Ectodermal cell (in vitro differentiated cells): Measurements from ENCODE around the gene ERCC1.
"Not testable (repeated sequence)": the region's sequence is repeated elsewhere in the genome, so short reads cannot be mapped to it uniquely, and the experiment has no call there.

ENCODE experiments used
- H3K27ac ChIP-seq: 2 replicates; pipeline ENCODE4 v1.7.0; 2013; ENCODE audit warnings: mild to moderate bottlenecking, low read depth, low read length; ENCODE audit not compliant: insufficient read depth, poor library complexity, severe bottlenecking
- H3K27me3 ChIP-seq: 2 replicates; pipeline ENCODE4 v1.7.0; 2013; ENCODE audit warnings: mild to moderate bottlenecking, low read length; ENCODE audit not compliant: insufficient read depth, control insufficient read depth, poor library complexity, severe bottlenecking
- H3K36me3 ChIP-seq: one replicate; pipeline ENCODE4 v1.7.0; 2013; ENCODE audit warnings: low read length; ENCODE audit not compliant: control insufficient read depth, insufficient read depth
- H3K4me1 ChIP-seq: one replicate; pipeline ENCODE4 v1.7.0; 2013; ENCODE audit warnings: low read length; ENCODE audit not compliant: control insufficient read depth, insufficient read depth
- H3K4me3 ChIP-seq: 2 replicates; pipeline ENCODE4 v1.7.0; 2013; ENCODE audit warnings: low read depth, low read length, control low read depth; ENCODE audit not compliant: insufficient read depth
- H3K9me3 ChIP-seq: 2 replicates; pipeline ENCODE4 v1.7.0; 2013; ENCODE audit warnings: mild to moderate bottlenecking, low read length, moderate library complexity; ENCODE audit not compliant: control insufficient read depth
- WGBS, 2 experiments: methylation state at CpG; one replicate each; pipeline ENCODE4 v1.1.7; 2013; ENCODE audit warnings: missing lambda C conversion rate in 2 of 2; 5-methylcytosine and 5-hydroxymethylcytosine counted together

ERCC1 gene

GRCh38 chr19:45443462-45444317 is 20.0 kb upstream of the ERCC1 start:
- H3K36me3 ChIP-seq: no peaks in the 10 kb centered on the region
- H3K27ac ChIP-seq: peak overlapping the region; percentile 85
- 0% methylated on average over 46 to 48 of the region's 49 CpGs for WGBS, 2 experiments
- H3K27me3 ChIP-seq: no peaks in the 10 kb centered on the region
- no peaks in the 10 kb centered on the region for H3K9me3 ChIP-seq
- H3K4me3 ChIP-seq: peak overlapping the region; percentile 49
- H3K4me1 ChIP-seq: peaks cover 16% of the 10 kb centered on the region

- Histone ChIP-seq H3K27ac (no peak overlapping the region), H3K4me3 (peak overlapping the region; percentile 49), H3K9me3 (no peaks in the 10 kb centered on the region), H3K4me1 (peaks cover 16% of the 10 kb centered on the region), H3K36me3 (no peaks in the 10 kb centered on the region), H3K27me3 (no peaks in the 10 kb centered on the region)
- 27 to 29% methylated on average over 15 of the region's 15 CpGs for WGBS, 2 experiments
Measured at GRCh38 chr19:45442778-45443461, 19.2 kb upstream of the ERCC1 start.

- 93 to 94% methylated on average over 2 of the region's 2 CpGs for WGBS, 2 experiments
- no peaks in the 10 kb centered on the region for H3K36me3 ChIP-seq
- H3K27me3 ChIP-seq: no peaks in the 10 kb centered on the region
- no peaks in the 10 kb centered on the region for H3K9me3 ChIP-seq
- H3K4me3 ChIP-seq: no peak overlapping the region
- H3K4me1 ChIP-seq: peaks cover 16% of the 10 kb centered on the region
- no peak overlapping the region for H3K27ac ChIP-seq
Measured at GRCh38 chr19:45442408-45442777, 18.7 kb upstream of the ERCC1 start.

GRCh38 chr19:45440873-45441654 is 17.3 kb upstream of the ERCC1 start:
- Histone ChIP-seq H3K4me3 (no peak overlapping the region), H3K4me1 (peaks cover 16% of the 10 kb centered on the region), H3K27me3 (no peaks in the 10 kb centered on the region), H3K36me3 (no peaks in the 10 kb centered on the region), H3K9me3 (no peaks in the 10 kb centered on the region), H3K27ac (no peak overlapping the region)
- 89 to 95% methylated on average over 9 of the region's 9 CpGs for WGBS, 2 experiments

GRCh38 chr19:45440259-45440638 is 16.5 kb upstream of the ERCC1 start:
- Histone ChIP-seq H3K36me3 (no peaks in the 10 kb centered on the region), H3K27me3 (no peaks in the 10 kb centered on the region), H3K4me3 (peak overlapping the region; percentile 75), H3K4me1 (peaks cover 16% of the 10 kb centered on the region), H3K9me3 (no peaks in the 10 kb centered on the region), H3K27ac (no peak overlapping the region)
- 56 to 60% methylated on average over 9 of the region's 9 CpGs for WGBS, 2 experiments

GRCh38 chr19:45439569-45440258 is 16.0 kb upstream of the ERCC1 start:
- Histone ChIP-seq H3K27ac (no peak overlapping the region), H3K4me1 (peaks cover 15% of the 10 kb centered on the region), H3K27me3 (no peaks in the 10 kb centered on the region), H3K36me3 (no peaks in the 10 kb centered on the region), H3K9me3 (no peaks in the 10 kb centered on the region), H3K4me3 (peak overlapping the region; percentile 75)
- WGBS, 2 experiments: 0 to 1% methylated on average over 78 of the region's 78 CpGs

GRCh38 chr19:45439190-45439568 is 15.5 kb upstream of the ERCC1 start:
- no peaks in the 10 kb centered on the region for H3K27me3 ChIP-seq
- H3K27ac ChIP-seq: no peak overlapping the region
- WGBS, 2 experiments: 47 to 53% methylated on average over 9 to 10 of the region's 10 CpGs

GRCh38 chr19:45437328-45437727 is 13.6 kb upstream of the ERCC1 start:
- Histone ChIP-seq H3K27me3 (no peaks in the 10 kb centered on the region), H3K4me3 (no peak overlapping the region), H3K27ac (no peak overlapping the region), H3K36me3 (no peaks in the 10 kb centered on the region), H3K4me1 (no peaks in the 10 kb centered on the region), H3K9me3 (no peaks in the 10 kb centered on the region)
- 91% methylated on average over 3 of the region's 3 CpGs for WGBS, 2 experiments

More at GRCh38 chr19:45439190-45439568, 15.5 kb upstream of the ERCC1 start:
- Histone ChIP-seq H3K4me1 (peaks cover 10% of the 10 kb centered on the region), H3K9me3 (no peaks in the 10 kb centered on the region), H3K4me3 (peak overlapping the region; percentile 75), H3K36me3 (no peaks in the 10 kb centered on the region)

GRCh38 chr19:45432543-45432942 is 8.8 kb upstream of the ERCC1 start:
- WGBS, 2 experiments: 90 to 91% methylated on average over 8 of the region's 8 CpGs
- H3K36me3 ChIP-seq, H3K4me3 ChIP-seq: not testable (repeated sequence)

More at GRCh38 chr19:45432543-45432942, 8.8 kb upstream of the ERCC1 start:
- not testable (repeated sequence) for H3K9me3 ChIP-seq, H3K4me1 ChIP-seq, H3K27me3 ChIP-seq, H3K27ac ChIP-seq
